ENCODE results near the gene CPED1.
"Not testable (repeated sequence)": the region's sequence is repeated elsewhere in the genome, so short reads cannot be mapped to it uniquely, and the experiment has no call there.

The CPED1 gene

DNA sequence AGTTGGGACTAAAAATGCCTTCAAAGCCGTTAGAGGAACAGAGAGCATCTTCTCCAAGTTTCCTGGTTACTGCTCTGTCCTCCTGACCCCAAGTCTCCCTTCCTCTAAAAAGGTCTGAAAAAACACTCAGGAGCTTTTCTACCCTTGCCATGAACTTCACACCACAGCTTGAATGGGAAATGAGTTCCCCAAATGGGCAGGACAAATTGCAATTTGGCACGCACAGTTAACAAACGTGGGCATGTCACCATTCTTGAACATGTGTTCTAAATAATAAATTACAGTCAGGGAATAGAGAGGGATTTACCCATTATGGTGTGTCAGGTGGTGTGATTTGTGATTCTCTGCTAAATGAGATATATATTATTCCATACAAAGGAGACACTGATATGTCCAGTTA, 249.1 kb downstream of the CPED1 start:
- H3K4me2 ChIP-seq (ENCODE audit: low read length), result no peak overlapping the region
- no peaks in the 10 kb centered on the region for H3K9me3 ChIP-seq (ENCODE audit: control insufficient read depth, low read length)
- no peaks in the 10 kb centered on the region for H3K4me1 ChIP-seq
- TF ChIP-seq, protein P1, sequence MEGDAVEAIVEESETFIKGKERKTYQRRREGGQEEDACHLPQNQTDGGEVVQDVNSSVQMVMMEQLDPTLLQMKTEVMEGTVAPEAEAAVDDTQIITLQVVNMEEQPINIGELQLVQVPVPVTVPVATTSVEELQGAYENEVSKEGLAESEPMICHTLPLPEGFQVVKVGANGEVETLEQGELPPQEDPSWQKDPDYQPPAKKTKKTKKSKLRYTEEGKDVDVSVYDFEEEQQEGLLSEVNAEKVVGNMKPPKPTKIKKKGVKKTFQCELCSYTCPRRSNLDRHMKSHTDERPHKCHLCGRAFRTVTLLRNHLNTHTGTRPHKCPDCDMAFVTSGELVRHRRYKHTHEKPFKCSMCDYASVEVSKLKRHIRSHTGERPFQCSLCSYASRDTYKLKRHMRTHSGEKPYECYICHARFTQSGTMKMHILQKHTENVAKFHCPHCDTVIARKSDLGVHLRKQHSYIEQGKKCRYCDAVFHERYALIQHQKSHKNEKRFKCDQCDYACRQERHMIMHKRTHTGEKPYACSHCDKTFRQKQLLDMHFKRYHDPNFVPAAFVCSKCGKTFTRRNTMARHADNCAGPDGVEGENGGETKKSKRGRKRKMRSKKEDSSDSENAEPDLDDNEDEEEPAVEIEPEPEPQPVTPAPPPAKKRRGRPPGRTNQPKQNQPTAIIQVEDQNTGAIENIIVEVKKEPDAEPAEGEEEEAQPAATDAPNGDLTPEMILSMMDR (IDR thresholded peaks at IDR 0.05), result no peak
- no peaks in the 10 kb centered on the region for H3K36me3 ChIP-seq (ENCODE audit: control insufficient read depth, insufficient read depth, low read length)
- H3K27me3 ChIP-seq (ENCODE audit: control insufficient read depth, insufficient read depth, low read length), result no peaks in the 10 kb centered on the region
- no peak overlapping the region for H3K9ac ChIP-seq
- no peak overlapping the region for H2AFZ ChIP-seq
- no peak overlapping the region for H3K4me3 ChIP-seq (ENCODE audit: low read depth, low read length)
- no peak overlapping the region for H3K27ac ChIP-seq
- H3K79me2 ChIP-seq, result no peaks in the 10 kb centered on the region

DNA sequence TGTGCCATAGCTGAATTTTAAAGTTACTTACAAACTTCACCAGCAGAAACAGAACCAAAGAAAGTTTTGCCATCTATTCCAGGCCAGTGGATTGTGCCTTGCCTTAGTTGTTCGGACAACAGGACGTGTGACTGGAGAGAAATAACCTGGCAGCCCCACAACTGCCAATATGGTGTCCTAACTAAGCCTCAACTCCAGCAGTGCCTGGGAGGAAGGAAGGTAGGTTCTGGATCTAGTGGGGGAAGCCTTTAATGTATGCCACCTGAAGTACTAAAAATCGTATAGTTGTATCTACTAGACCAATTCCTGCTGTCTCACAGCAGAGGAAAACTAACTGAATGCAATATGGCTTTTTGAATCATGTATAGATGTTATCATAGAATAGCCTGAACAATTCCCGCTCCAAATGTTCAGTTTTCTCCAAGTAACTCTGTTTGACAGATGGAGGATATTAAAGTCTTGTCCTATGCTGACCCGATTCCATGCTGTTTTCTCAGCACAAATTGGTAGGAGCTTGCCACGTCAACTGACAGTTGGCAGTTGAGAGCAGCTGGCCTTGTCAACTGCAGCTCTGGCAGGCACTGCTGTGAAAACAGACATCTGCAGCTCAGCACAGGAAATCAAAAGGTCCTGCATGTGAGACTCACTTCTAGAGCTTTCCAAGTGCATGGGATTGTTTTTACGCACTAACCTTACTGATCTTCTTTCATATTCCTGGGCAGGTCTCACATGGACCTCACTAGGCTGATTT, 255.8 kb downstream of the CPED1 start:
- H3K79me2 ChIP-seq, result no peaks in the 10 kb centered on the region
- no peaks in the 10 kb centered on the region for H3K27me3 ChIP-seq (ENCODE audit: control insufficient read depth, insufficient read depth, low read length)
- no peak overlapping the region for H3K9ac ChIP-seq
- no peaks in the 10 kb centered on the region for H3K9me3 ChIP-seq (ENCODE audit: control insufficient read depth, low read length)
- H2AFZ ChIP-seq, result no peak overlapping the region
- H3K27ac ChIP-seq, result no peak overlapping the region
- no peak overlapping the region for H3K4me2 ChIP-seq (ENCODE audit: low read length)
- TF ChIP-seq, protein P1 (IDR thresholded peaks at IDR 0.05), result no peak
- H3K36me3 ChIP-seq (ENCODE audit: control insufficient read depth, insufficient read depth, low read length), result no peaks in the 10 kb centered on the region
- no peak overlapping the region for H3K4me3 ChIP-seq (ENCODE audit: low read depth, low read length)
- H3K4me1 ChIP-seq, result no peaks in the 10 kb centered on the region

DNA sequence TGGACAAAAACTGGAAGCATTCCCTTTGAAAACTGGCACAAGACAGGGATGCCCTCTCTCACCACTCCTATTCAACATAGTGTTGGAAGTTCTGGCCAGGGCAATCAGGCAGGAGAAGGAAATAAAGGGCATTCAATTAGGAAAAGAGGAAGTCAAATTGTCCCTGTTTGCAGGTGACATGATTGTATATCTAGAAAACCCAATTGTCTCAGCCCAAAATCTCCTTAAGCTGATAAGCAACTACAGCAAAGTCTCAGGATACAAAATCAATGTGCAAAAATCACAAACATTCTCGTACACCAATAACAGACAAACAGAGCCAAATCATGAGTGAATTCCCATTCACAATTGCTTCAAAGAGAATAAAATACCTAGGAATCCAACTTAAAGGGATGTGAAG, 262.9 kb downstream of the CPED1 start:
- H2AFZ ChIP-seq; H3K4me3 ChIP-seq (ENCODE audit: low read depth, low read length); H3K79me2 ChIP-seq; H3K27me3 ChIP-seq (ENCODE audit: control insufficient read depth, insufficient read depth, low read length); H3K27ac ChIP-seq; H3K4me1 ChIP-seq; H3K9ac ChIP-seq; H3K9me3 ChIP-seq (ENCODE audit: control insufficient read depth, low read length); H3K4me2 ChIP-seq (ENCODE audit: low read length); H3K36me3 ChIP-seq (ENCODE audit: control insufficient read depth, insufficient read depth, low read length): not testable (repeated sequence)

DNA sequence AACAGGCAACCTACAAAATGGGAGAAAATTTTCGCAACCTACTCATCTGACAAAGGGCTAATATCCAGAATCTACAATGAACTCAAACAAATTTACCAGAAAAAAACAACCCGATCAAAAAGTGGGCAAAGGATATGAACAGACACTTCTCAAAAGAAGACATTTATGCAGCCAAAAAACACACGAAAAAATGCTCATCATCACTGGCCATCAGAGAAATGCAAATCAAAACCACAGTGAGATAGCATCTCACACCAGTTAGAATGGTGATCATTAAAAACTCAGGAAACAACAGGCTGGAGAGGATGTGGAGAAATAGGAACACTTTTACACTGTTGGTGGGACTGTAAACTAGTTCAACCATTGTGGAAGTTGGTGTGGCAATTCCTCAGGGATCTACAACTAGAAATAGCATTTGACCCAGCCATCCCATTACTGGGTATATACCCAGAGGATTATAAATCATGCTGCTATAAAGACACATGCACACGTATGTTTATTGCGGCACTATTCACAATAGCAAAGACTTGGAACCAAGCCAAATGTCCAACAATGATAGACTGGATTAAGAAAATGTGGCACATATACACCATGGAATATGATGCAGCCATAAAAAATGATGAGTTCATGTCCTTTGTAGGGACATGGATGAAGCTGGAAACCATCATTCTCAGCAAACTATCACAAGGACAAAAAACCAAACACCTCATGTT, 264.2 kb downstream of the CPED1 start:
- not testable (repeated sequence) for H3K27me3 ChIP-seq (ENCODE audit: control insufficient read depth, insufficient read depth, low read length); H3K4me3 ChIP-seq (ENCODE audit: low read depth, low read length); H3K27ac ChIP-seq; H3K4me2 ChIP-seq (ENCODE audit: low read length); H3K9me3 ChIP-seq (ENCODE audit: control insufficient read depth, low read length); H3K79me2 ChIP-seq; H3K4me1 ChIP-seq; H3K9ac ChIP-seq; H3K36me3 ChIP-seq (ENCODE audit: control insufficient read depth, insufficient read depth, low read length); H2AFZ ChIP-seq

DNA sequence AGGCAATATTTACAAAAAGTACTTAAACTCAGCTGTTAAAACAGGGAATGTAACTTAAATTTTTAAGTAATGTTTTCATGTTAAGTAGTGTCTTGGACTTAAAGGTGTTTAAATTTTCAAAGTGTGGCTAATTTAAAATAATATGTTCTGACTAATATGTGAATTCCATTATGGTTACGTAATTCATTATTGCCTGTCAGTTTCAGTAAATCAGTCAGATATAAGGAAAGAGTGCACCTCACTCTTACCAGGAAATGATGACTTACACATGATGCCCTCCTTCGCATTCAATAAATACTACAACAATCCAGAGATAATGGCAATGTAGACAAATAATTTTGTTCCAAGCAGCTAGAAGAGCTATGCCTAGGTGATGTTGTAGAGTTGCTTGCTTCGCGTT, 271.3 kb downstream of the CPED1 start:
- Histone ChIP-seq H3K9ac (no peak overlapping the region), H3K36me3 (ENCODE audit: control insufficient read depth, insufficient read depth, low read length) (no peaks in the 10 kb centered on the region), H3K4me2 (ENCODE audit: low read length) (no peak overlapping the region), H3K4me3 (ENCODE audit: low read depth, low read length) (no peak overlapping the region), H2AFZ (no peak overlapping the region), H3K27me3 (ENCODE audit: control insufficient read depth, insufficient read depth, low read length) (no peaks in the 10 kb centered on the region), H3K79me2 (no peaks in the 10 kb centered on the region), H3K9me3 (ENCODE audit: control insufficient read depth, low read length) (no peaks in the 10 kb centered on the region), H3K4me1 (no peaks in the 10 kb centered on the region), H3K27ac (no peak overlapping the region)
- TF ChIP-seq, protein P1 (IDR thresholded peaks at IDR 0.05), result no peak
